ENCODE results near the gene NUP153.

DNA sequence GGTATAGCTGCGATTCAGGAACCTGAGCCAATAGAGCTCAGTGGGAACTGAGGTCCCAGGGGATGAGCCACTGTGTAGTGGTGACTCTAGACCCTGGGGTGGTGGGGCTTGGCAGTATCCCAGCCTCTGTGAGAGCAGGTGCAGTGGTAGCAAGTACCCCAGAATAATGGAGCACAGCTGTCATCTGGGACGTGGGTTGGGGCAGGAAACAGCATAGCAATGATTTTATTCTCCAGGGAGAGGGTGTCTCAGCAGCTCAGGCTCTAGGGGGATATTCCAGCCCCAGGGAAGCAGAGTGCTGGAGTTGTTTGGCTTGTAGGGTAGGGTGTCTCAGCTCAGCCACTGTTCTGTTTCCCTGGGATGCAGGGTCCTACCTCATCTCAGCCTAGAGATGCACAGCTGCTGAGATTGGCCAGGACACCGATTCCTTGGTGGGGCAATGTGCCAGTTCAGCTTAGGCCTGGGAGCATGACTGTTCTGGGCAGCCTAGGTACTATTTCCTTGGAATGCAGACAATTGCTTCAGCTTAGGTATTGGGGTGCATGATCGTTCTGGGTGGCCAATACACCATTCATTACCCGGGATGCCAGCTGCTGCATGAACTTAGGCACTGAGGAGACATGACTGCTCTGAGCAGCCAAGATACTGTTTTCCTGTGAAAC is 34.0 kb upstream of the NUP153 start:
- TF ChIP-seq EP300 (IDR thresholded peaks at IDR 0.05; ENCODE audit: borderline replicate concordance in 1 of 2, low read depth in 1 of 2, low read length in 1 of 2) (no peak), SMC3 (IDR thresholded peaks at IDR 0.05; ENCODE audit: low read depth, low read length) (no peak), TCF12 (IDR thresholded peaks at IDR 0.05) (no peak), GATA2 (CRISPR knock-in tag; IDR thresholded peaks at IDR 0.05) (no peak), RAD21 (IDR thresholded peaks at IDR 0.05; ENCODE audit: low read length) (no peak), POLR2AphosphoS5 (IDR thresholded peaks at IDR 0.05; ENCODE audit: low read depth, low read length) (no peak), TAF1 (IDR thresholded peaks at IDR 0.05; ENCODE audit: borderline replicate concordance, low read depth, low read length) (no peak)
- TF ChIP-seq, protein P1, sequence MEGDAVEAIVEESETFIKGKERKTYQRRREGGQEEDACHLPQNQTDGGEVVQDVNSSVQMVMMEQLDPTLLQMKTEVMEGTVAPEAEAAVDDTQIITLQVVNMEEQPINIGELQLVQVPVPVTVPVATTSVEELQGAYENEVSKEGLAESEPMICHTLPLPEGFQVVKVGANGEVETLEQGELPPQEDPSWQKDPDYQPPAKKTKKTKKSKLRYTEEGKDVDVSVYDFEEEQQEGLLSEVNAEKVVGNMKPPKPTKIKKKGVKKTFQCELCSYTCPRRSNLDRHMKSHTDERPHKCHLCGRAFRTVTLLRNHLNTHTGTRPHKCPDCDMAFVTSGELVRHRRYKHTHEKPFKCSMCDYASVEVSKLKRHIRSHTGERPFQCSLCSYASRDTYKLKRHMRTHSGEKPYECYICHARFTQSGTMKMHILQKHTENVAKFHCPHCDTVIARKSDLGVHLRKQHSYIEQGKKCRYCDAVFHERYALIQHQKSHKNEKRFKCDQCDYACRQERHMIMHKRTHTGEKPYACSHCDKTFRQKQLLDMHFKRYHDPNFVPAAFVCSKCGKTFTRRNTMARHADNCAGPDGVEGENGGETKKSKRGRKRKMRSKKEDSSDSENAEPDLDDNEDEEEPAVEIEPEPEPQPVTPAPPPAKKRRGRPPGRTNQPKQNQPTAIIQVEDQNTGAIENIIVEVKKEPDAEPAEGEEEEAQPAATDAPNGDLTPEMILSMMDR (IDR thresholded peaks at IDR 0.05) = no peak
- TF ChIP-seq, protein P2, sequence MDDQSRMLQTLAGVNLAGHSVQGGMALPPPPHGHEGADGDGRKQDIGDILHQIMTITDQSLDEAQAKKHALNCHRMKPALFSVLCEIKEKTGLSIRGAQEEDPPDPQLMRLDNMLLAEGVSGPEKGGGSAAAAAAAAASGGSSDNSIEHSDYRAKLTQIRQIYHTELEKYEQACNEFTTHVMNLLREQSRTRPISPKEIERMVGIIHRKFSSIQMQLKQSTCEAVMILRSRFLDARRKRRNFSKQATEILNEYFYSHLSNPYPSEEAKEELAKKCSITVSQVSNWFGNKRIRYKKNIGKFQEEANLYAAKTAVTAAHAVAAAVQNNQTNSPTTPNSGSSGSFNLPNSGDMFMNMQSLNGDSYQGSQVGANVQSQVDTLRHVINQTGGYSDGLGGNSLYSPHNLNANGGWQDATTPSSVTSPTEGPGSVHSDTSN (IDR thresholded peaks at IDR 0.05) = no peak

Data from SK-N-SH (cell line).